NCI-H2081 (cell line): Measurements from ENCODE around the gene STX7.

Experiments used
- DNase-seq, 2 experiments: peaks; one replicate each; lab custom pipeline; 2025; lab: John Stamatoyannopoulos, UW

STX7 gene

GRCh38 chr6:132506869-132507808 is 5.8 kb downstream of the STX7 start:
- DNase-seq: no peak

- no peak for DNase-seq
Observed at GRCh38 chr6:132506461-132506860, 6.5 kb downstream of the STX7 start.

GRCh38 chr6:132505158-132505557 is 7.8 kb downstream of the STX7 start:
- no peak for DNase-seq

- no peak for DNase-seq
Observed at GRCh38 chr6:132504757-132505156, 8.2 kb downstream of the STX7 start.

- DNase-seq: no peak
Observed at GRCh38 chr6:132499757-132500156, 13.2 kb downstream of the STX7 start.

- no peak for DNase-seq
Observed at GRCh38 chr6:132498638-132499037, 14.3 kb downstream of the STX7 start.

- DNase-seq: no peak
Observed at GRCh38 chr6:132496519-132497180, 16.3 kb downstream of the STX7 start.

- no peak for DNase-seq
Observed at GRCh38 chr6:132495604-132496079, 17.3 kb downstream of the STX7 start.

- DNase-seq: no peak
Observed at GRCh38 chr6:132494954-132495353, 18.0 kb downstream of the STX7 start.

GRCh38 chr6:132491881-132492280 is 21.0 kb downstream of the STX7 start:
- no peak for DNase-seq

GRCh38 chr6:132491303-132491702 is 21.6 kb downstream of the STX7 start:
- DNase-seq: no peak

- no peak for DNase-seq
Observed at GRCh38 chr6:132490478-132491204, 22.3 kb downstream of the STX7 start.

- DNase-seq: no peak
Observed at GRCh38 chr6:132490024-132490423, 22.9 kb downstream of the STX7 start.

GRCh38 chr6:132489376-132489775 is 23.5 kb downstream of the STX7 start:
- DNase-seq: no peak

- DNase-seq: no peak
Observed at GRCh38 chr6:132487762-132488161, 25.2 kb downstream of the STX7 start.

GRCh38 chr6:132484680-132485018 is 28.3 kb downstream of the STX7 start:
- no peak for DNase-seq

- peak; percentile 46 to 57 for DNase-seq
Observed at GRCh38 chr6:132483779-132484679, 28.9 kb downstream of the STX7 start.

- no peak for DNase-seq
Observed at GRCh38 chr6:132482581-132482980, 30.3 kb downstream of the STX7 start.

GRCh38 chr6:132481189-132481588 is 31.7 kb downstream of the STX7 start:
- no peak for DNase-seq

GRCh38 chr6:132479131-132479530 is 33.8 kb downstream of the STX7 start:
- no peak for DNase-seq

- DNase-seq: no peak
Observed at GRCh38 chr6:132478674-132479073, 34.2 kb downstream of the STX7 start.

- no peak for DNase-seq
Observed at GRCh38 chr6:132478266-132478665, 34.6 kb downstream of the STX7 start.
